Endodermal cell (in vitro differentiated cells): ENCODE data around the gene SGSM2. TPM values are rescaled to one million over a fixed set of nuclear protein-coding genes. Genes with fewer than 3 reads are reported as not detected.
A peak's percentile ranks its signal among the peaks of the same experiment; 100 is the strongest.

ENCODE experiments used
- DNase-seq: peaks from one replicate; pipeline ENCODE4 v3.0.0-alpha.2; 2017
- H3K27ac ChIP-seq: 2 replicates; pipeline ENCODE4 v1.5.1; 2013; ENCODE audit warnings: mild to moderate bottlenecking, low read depth, low read length, moderate library complexity
- H3K27me3 ChIP-seq: 2 replicates; pipeline ENCODE4 v1.6.1; 2013; ENCODE audit warnings: mild to moderate bottlenecking, low read length, moderate library complexity; ENCODE audit not compliant: insufficient read depth, control insufficient read depth, poor library complexity, severe bottlenecking
- H3K36me3 ChIP-seq: 2 replicates; pipeline ENCODE4 v1.7.0; 2013; ENCODE audit warnings: mild to moderate bottlenecking, low read length, moderate library complexity; ENCODE audit not compliant: control insufficient read depth, insufficient read depth
- H3K4me1 ChIP-seq: one replicate; pipeline ENCODE4 v1.7.0; 2013; ENCODE audit warnings: low read length; ENCODE audit not compliant: control insufficient read depth, insufficient read depth
- H3K4me3 ChIP-seq: 2 replicates; pipeline ENCODE4 v1.5.1; 2013; ENCODE audit warnings: mild to moderate bottlenecking, low read length, moderate library complexity
- H3K9ac ChIP-seq: 2 replicates; pipeline ENCODE4 v1.6.1; 2013; ENCODE audit warnings: mild to moderate bottlenecking, low read length, moderate library complexity; ENCODE audit not compliant: poor library complexity, severe bottlenecking; ENCODE audit errors: extremely low read depth
- H3K9me3 ChIP-seq: 2 replicates; pipeline ENCODE4 v1.6.1; 2013; ENCODE audit warnings: mild to moderate bottlenecking, low read length, moderate library complexity; ENCODE audit not compliant: control insufficient read depth
- H3K27ac Mint-ChIP-seq: 2 replicates; pipeline ENCODE4 v1.8.0; 2020; ENCODE audit warnings: mixed read lengths
- H3K27me3 Mint-ChIP-seq: 2 replicates; pipeline ENCODE4 v1.8.0; 2021; ENCODE audit warnings: mild to moderate bottlenecking, mixed read lengths; ENCODE audit not compliant: insufficient read depth
- H3K36me3 Mint-ChIP-seq: 2 replicates; pipeline ENCODE4 v1.8.0; 2020; ENCODE audit warnings: low read depth, mixed read lengths
- H3K4me1 Mint-ChIP-seq: 2 replicates; pipeline ENCODE4 v1.8.0; 2020; ENCODE audit warnings: mixed read lengths
- H3K4me3 Mint-ChIP-seq: 2 replicates; pipeline ENCODE4 v1.8.0; 2020; ENCODE audit warnings: mild to moderate bottlenecking, moderate library complexity, mixed read lengths
- H3K9me3 Mint-ChIP-seq: 2 replicates; pipeline ENCODE4 v1.8.0; 2020; ENCODE audit warnings: mild to moderate bottlenecking, mixed read lengths
- CTCF ChIP-seq: fragments of 200-600 bp; sonication (generic); conservative IDR thresholded peaks from 2 replicates; pipeline ENCODE4 v1.5.0; 2021; ENCODE audit warnings: antibody characterized with exemption, mild to moderate bottlenecking
- WGBS, 2 experiments: methylation state at CpG; one replicate each; pipeline versions ENCODE4 v1.1.5 to v1.1.7; 2013; ENCODE audit warnings: missing lambda C conversion rate in 2 of 2, mixed read lengths in 1 of 2; ENCODE audit not compliant: insufficient coverage in 1 of 2, insufficient read length in 1 of 2; 5-methylcytosine and 5-hydroxymethylcytosine counted together
- total RNA-seq, 2 donors: library from RNA; stranded (reverse); fragmentation: NEBNext Ultra II Directional in 1 of 2; extraction: Animal tissue kit (Norgen Biotek cat#: 25700) in 1 of 2; gene quantifications; 2 replicates in 1 of 2; 3 replicates in 1 of 2; pipeline ENCODE4 v1.2.1, GENCODE V29; 2021

Gene SGSM2
- total RNA-seq, 2 donors from 2014 or later, result 62.5 to 77.3 TPM

DNA sequence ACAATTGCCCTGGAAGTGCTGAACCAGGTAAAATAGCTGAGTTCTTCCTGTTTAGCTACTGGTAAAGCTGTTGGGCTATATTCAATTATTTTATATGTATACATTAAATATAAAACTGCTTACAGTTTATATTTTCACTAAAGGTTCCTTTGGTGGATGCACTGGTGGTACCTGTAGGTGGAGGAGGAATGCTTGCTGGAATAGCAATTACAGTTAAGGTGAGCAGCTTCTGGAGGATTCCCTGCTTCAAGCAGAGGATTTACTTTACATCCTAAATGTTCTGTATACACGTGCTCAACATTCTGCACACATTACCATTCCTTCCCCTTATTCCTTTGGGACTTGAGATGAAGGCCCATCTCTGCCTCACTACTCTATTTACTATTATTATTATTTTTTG is 15.9 kb upstream of the SGSM2 start:
- Histone ChIP-seq H3K9me3 (no peaks in the 10 kb centered on the region), H3K27ac (no peak overlapping the region), H3K4me1 (no peaks in the 10 kb centered on the region), H3K27me3 (no peaks in the 10 kb centered on the region), H3K36me3 (peaks cover 51% of the 10 kb centered on the region), H3K9ac (no peak overlapping the region), H3K4me3 (no peak overlapping the region)
- no peak for TF ChIP-seq CTCF
- Mint-ChIP-seq H3K4me3 (no peak overlapping the region), H3K4me1 (no peaks in the 10 kb centered on the region), H3K27me3 (no peaks in the 10 kb centered on the region), H3K36me3 (peaks cover 52% of the 10 kb centered on the region), H3K9me3 (no peaks in the 10 kb centered on the region), H3K27ac (no peak overlapping the region)
- no peak for DNase-seq
- 94 to 100% methylated on average over 1 of the region's 1 CpG for WGBS, 2 experiments

GRCh38 chr17:2323629-2324314 is 13.5 kb upstream of the SGSM2 start:
- peaks cover 71% of the 10 kb centered on the region for H3K36me3 ChIP-seq
- no peak for TF ChIP-seq CTCF

GRCh38 chr17:2331303-2331702 is 6.0 kb upstream of the SGSM2 start:
- H3K9me3 ChIP-seq, result no peaks in the 10 kb centered on the region
- H3K27me3 ChIP-seq, result no peaks in the 10 kb centered on the region

More at GRCh38 chr17:2323629-2324314, 13.5 kb upstream of the SGSM2 start:
- H3K4me1 Mint-ChIP-seq, result no peaks in the 10 kb centered on the region
- no peak for DNase-seq
- Histone ChIP-seq H3K27me3 (no peaks in the 10 kb centered on the region), H3K9me3 (no peaks in the 10 kb centered on the region), H3K4me3 (no peak overlapping the region), H3K27ac (no peak overlapping the region), H3K9ac (no peak overlapping the region), H3K4me1 (no peaks in the 10 kb centered on the region)
- peaks cover 64% of the 10 kb centered on the region for H3K36me3 Mint-ChIP-seq
- H3K27ac Mint-ChIP-seq, result no peak overlapping the region
- H3K27me3 Mint-ChIP-seq, result no peaks in the 10 kb centered on the region
- no peaks in the 10 kb centered on the region for H3K9me3 Mint-ChIP-seq
- 94 to 100% methylated on average over 1 to 2 of the region's 2 CpGs for WGBS, 2 experiments
- no peak overlapping the region for H3K4me3 Mint-ChIP-seq

More at GRCh38 chr17:2331303-2331702, 6.0 kb upstream of the SGSM2 start:
- H3K4me3 ChIP-seq, result no peak overlapping the region
- peak; percentile 39 for TF ChIP-seq CTCF
- no peak overlapping the region for H3K27ac ChIP-seq
- Mint-ChIP-seq H3K27me3 (no peaks in the 10 kb centered on the region), H3K36me3 (peaks cover 22% of the 10 kb centered on the region), H3K4me3 (no peak overlapping the region), H3K4me1 (peaks cover 11% of the 10 kb centered on the region), H3K27ac (peak overlapping the region; percentile 66), H3K9me3 (no peaks in the 10 kb centered on the region)
- H3K9ac ChIP-seq, result no peak overlapping the region
- peaks cover 83% of the 10 kb centered on the region for H3K36me3 ChIP-seq
- no peak for DNase-seq
- H3K4me1 ChIP-seq, result peaks cover 7% of the 10 kb centered on the region
- WGBS, 2 experiments, result 71 to 89% methylated on average over 3 of the region's 3 CpGs
